COR-L47 (cell line): Measurements from ENCODE around the gene FAM117A.
"Not testable (repeated sequence)": the region's sequence is repeated elsewhere in the genome, so short reads cannot be mapped to it uniquely, and the experiment has no call there.

Source experiments
- DNase-seq: peaks from one replicate; lab custom pipeline; 2025; lab: John Stamatoyannopoulos, UW

FAM117A gene

GRCh38 chr17:49677933-49678847 lies 85.7 kb downstream of the FAM117A start, which contains the start of gene SPOP:
Gene SPOP (minus strand): TSS chr17:49678097. CDS start chr17:49622810, 55,287 bp downstream.
- peak; percentile 98 for DNase-seq

DNA sequence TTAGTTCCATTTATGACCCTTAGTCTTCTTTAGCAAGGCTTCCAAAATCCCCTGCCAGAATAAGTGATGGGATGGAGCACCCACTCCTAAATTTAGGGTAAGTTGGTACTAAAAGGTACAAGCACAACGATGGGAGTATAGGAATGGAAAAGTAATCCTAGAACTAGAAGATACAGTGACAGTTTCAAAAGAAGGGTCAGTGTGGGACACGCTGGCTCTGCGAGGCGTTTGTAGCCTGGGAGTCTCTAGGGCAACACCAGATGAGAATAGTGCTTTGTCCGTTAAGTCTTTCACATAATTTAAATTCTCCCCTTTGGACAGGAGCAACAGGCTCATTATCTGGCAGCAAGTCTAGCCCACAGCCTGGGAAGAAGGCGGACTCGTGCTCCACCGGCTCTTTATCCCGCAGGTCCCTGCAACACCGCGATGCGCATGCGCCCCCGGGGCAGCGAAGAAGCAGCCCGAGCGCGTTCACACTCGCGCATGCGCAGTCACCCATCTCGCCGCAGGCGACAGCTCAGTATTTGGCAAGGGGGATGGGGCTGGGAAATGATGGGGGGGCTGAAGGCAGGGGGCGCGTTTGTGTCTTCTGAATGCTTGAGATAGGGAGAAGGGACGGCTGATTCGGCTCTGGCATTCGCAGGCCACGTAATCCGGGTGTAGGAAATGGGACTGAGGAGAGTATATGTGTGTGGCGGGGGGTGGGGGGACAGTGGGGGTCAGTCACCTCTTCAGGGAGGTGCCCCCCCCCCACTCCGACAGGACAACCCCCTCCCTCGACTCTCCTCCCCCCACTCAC lies 86.6 kb downstream of the FAM117A start:
- DNase-seq, result peak; percentile 89

DNA sequence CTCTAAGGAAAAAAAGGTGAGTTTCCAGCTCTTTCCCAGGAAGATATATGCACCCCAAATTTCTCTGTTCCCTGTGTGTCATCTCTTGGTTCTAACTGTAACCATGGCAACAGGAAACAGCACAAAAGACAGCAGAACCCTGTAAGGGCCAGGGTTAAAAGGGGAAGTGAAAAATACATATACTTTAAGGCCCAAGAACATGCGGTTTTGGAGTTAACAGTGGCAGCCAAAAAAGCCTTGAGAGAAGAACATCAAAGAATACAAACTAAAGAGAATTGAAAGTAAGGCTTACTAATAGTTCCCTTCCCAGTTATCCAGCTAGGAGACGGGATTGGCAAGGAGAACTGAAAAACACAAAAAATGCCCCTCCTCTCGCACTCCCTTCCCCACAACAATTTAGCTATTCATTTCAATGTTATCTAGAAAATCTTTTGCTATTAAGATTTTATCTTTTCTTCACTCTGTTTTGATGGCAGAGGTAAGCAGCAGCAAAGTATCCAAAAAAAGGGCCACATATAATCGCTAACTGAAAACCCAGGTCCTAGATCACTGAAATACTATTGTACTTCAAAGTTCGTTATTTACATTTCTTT lies 87.6 kb downstream of the FAM117A start:
- DNase-seq, result no peak

DNA sequence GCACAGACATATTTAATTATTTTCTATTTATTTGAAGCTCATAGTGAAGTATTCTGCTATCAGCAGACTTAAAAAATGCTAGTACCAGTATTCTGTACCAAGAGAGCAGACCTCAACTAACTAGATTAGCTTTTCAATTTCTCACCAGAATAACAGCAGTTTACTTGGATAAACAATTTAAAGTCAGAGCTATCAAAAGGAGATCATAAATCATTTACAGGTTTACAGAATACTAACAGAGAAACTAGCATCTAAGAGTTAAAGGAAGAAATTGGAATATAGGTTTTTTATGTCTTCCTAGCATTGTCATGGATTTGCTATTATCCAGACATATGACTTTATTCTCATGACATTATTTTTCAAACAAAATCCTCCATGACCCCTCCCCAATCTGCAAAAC lies 89.4 kb downstream of the FAM117A start:
- no peak for DNase-seq

DNA sequence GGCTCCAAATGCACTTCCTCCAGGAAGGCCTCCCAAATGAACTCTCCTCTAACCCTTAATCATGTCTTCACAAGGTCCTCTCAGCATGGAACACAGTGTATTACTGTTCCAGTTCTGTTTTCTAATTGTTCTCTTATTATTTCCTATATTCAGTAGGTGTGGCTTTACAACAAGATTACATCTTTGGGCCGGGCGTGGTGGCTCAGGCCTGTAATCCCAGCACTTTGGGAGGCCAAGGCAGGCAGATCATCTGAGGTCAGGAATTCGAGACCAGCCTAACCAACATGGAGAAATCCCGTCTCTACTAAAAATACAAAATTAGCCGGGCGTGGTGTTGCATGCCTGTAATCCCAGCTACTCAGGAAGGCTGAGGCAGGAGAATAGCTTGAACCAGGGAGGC lies 90.3 kb downstream of the FAM117A start:
- DNase-seq, result not testable (repeated sequence)

DNA sequence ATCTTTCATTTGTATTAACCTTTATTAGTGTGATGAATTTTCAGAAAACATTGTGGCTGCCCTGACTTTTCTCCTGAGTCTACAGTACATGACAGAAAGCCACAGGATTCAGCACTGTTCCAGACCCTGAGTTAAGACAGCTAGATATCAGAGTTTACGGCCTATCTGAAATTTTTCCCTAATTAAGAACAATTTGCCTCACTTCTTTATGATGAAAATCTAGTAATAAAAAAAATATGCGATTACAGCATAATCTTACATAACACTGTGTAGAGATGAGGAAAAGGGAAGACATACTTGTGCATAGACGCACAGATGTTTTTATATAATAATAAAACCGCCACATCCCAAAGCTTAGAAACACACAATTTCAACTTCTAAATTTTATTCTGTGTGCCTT lies 93.3 kb downstream of the FAM117A start:
- no peak for DNase-seq

DNA sequence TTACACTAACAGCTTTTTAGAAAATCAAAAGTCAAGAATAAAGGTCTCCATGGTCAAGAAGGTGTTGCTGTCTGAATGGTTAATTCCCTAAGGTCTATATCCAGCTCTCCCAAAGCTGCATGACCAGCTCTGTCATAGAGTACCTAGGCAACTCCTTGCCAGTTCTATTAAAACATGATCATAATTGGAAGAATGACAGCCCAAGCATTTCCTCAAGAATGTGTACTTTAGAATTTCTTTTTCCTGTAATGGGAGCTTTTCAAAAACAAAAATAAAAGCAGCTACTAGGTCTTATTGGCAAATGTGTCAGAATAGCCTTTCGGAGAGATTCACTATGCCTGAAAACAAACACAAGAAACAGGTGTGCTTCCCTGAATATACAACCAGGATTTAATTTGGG lies 93.9 kb downstream of the FAM117A start:
- DNase-seq, result no peak

GRCh38 chr17:49667854-49668253 lies 96.1 kb downstream of the FAM117A start:
- DNase-seq, result no peak

DNA sequence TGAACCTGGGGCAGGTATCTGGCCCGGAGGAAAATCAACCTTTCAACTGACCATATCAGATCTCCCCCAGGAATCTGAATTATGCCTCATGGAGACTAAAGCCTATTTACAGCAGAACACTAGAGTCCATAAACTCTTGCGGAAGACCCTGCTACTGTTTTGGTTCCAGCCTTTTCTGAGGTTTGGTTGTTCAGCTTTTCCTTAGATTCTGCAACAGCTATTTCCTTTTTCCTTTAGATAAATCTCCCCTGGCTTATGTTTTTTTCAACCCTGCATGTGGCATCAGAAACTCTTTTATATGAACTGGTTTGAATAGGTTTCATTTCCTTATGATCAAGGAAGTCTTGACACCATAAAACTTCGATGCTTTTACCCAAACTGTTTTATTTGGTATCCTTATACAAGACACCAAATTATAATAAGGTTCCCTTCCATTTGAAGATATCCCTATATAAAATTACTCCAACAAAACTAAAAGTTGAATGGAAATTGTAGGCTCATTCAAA lies 99.2 kb downstream of the FAM117A start:
- no peak for DNase-seq
